HG03460 (cell line): ENCODE measurements around the gene EXOC3L4.
A peak's percentile ranks its signal among the peaks of the same experiment; 100 is the strongest.

Source experiments
- ATAC-seq: cut with Tn5 transposase; IDR thresholded peaks from one replicate; pipeline ENCODE4 v1.9.1; 2021; ENCODE audit not compliant: unreplicated experiment

The EXOC3L4 gene

GRCh38 chr14:103070263-103070885, 24.2 kb upstream of the EXOC3L4 start:
- no peak for ATAC-seq

DNA sequence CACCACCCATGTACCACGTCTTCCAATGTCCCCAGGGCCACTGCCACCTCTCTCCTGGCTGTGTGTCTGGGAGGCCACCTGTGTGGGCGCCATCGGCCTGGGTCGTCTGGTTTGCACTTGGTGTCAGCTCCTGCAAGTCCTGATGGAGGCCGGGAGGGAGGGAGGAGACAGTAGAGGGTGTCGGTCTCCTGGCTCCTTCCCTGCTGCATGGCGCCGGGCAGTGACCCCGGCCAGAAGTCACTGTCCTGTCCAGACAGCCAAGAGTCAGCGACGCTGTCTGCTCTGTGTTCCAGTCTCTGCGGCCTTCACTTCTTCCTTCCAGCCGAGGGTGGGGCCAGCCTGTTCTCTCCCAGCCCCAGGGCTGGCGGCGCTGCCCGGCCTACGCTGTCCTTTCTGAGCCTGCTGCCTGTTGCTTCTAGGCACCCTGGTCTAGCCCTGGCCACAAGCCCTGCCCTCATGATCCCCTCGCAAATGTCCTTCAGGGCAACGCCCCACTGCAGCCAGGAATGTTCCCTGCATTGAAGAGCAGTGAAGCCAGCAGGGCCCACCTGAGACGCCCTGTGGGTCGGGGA, 23.5 kb upstream of the EXOC3L4 start:
- ATAC-seq = no peak

DNA sequence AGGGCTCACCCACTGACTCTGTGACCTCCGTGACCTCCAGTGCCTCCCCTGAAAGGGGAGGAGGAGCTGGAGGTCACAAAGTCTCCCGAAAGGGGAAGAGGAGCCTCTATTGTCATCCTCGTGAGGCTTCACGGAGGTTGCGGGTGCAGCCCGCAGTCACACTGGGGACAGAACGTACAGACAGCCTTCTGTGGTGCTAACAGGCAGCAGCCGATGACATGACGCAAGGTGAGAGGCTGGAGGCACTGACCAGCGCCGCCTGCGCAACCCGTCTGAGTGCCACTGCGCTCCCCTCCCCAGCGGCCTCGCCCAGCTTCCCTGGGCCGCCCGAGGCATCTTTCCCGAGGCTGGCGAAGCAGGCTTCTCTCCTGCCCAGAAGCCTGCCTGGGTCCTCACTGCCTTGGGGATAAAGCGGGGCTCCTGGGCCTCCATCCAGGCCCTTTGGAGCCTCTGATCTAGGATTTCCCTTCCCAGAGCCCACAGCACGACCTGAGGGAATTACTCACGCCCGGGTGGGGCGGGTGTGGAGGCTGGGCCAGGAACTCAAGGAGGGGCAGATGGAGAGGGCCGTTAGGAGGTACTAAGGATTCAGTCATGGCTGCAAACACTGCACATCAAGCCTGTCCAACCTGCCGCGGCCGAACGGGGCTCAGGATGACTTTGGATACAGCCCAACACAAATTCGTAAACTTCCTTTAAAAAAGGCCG, 22.8 kb upstream of the EXOC3L4 start:
- ATAC-seq = no peak

GRCh38 chr14:103072595-103073366, 21.7 kb upstream of the EXOC3L4 start:
- no peak for ATAC-seq

DNA sequence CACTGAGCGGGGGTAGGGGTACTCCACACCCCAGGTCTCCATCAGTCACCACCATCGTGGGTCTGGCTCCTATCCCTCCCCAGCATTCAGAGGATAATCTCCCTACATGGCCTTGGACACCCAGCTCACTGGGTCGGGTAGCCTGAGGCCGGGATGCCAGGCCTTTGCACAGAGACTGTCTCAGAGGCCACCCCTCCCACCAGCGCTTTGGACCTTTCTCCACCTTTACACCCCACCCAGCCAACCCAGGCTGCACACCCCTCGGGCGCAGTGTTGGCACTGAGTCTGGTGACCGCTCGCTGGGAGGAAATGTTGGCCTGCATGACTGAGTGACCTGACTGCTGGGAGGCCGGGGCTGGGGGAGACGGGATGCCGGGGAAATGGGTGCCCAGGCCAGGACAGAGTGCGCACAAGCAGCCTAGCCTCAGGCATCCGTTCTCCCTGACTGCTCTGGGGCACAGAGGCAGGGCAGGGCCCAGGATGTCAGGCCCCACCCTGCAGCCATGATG, 21.1 kb upstream of the EXOC3L4 start:
- no peak for ATAC-seq

- ATAC-seq = no peak
Measured at GRCh38 chr14:103073876-103074728, 20.4 kb upstream of the EXOC3L4 start.

GRCh38 chr14:103074729-103075367, 19.7 kb upstream of the EXOC3L4 start:
- ATAC-seq = no peak

GRCh38 chr14:103078420-103078749, 16.1 kb upstream of the EXOC3L4 start:
- peak; percentile 49 for ATAC-seq

GRCh38 chr14:103078860-103079587, 15.5 kb upstream of the EXOC3L4 start:
- no peak for ATAC-seq

GRCh38 chr14:103081951-103082350, 12.6 kb upstream of the EXOC3L4 start:
- ATAC-seq = no peak

- ATAC-seq = no peak
Measured at GRCh38 chr14:103084021-103084919, 10.3 kb upstream of the EXOC3L4 start, which contains the start of gene LBHD2. Gene LBHD2, plus strand, starts transcription at chr14:103084210. Its CDS starts 1,803 bp downstream, at chr14:103086013.

DNA sequence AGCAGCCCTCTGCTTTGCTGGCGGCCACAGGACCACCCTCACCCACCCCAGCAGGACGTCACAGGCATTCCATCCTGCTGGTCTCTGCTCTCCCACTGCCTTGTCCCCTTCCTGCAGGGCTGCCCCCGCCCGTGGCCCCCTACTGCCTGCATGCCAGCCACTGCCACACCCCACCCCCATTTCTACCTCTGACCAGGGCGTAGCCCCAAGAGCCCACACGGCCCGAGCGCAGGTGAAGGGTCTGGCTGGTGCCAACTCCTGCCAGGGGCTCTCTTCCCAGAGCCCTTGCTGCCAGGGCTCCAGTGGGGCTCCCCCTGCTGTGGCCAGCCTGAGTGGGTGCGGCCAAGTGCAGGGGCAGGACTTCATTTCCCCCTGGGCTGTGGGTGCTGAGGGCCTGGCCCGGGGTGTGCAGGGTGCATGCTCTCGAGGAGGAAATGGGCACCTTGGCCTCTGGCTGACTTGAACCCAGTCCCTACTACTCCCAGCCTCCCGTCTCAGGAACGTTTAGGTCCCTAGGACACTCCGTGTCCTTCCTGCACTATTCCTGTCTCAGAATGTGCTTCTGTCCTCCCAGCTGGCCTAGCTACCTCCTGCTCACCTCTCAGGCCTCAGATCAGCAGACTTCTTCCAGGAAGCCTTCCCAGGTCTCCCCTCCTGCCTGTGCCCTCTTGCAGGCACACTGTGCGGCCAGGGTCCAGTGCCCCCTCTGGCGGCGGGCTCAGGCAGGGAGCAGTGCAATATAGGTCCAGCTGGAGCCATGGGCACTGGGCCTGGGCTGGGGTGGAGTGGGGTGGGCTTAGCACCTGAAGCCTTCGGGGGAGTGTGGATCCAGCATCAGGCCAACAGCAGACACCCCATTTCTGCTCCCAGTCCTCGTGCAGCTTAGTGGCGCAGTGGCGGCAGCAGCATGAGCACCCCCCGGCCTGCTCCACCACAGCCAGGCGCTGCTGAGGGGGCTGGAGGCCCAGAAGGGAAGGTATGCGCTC, 9.1 kb upstream of the EXOC3L4 start:
- no peak for ATAC-seq

DNA sequence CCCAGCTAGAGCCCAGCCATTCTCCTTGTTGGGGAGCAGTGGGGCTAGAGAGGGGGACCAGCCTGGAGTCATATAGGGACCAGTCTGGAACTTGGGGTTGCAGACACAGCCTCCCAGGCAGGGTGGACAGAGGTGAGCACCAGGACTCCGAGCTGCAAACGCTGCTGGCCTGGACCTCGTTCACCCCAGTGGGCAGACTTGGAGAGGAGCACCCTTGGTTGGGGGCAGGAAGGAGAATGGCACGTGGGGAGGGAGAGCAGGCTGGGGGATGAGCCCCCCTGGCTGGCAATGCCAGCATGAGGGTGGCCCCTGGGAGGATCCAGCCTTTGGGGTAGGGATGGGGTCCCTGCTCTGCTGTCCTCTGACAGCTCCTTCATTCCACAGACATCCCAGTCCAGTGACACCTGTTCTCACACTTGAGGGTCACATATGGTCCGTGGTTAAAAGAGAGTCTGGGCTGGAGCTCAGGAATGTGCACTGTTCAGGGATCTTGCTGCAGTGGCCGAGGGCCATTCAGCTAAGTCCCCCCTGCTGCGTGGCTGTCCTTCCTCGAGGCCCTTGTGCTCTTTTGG, 7.7 kb upstream of the EXOC3L4 start:
- ATAC-seq = no peak

- ATAC-seq = no peak
Measured at GRCh38 chr14:103087343-103087835, 7.1 kb upstream of the EXOC3L4 start.

GRCh38 chr14:103088921-103089320, 5.6 kb upstream of the EXOC3L4 start:
- ATAC-seq = no peak
